H9 (cell line): ENCODE data around the gene ZNF2. TPM values are rescaled to one million over a fixed set of nuclear protein-coding genes. Genes with fewer than 3 reads are reported as not detected.

Source experiments
- DNase-seq: peaks from one replicate; pipeline ENCODE4 v3.0.0-alpha.2; 2017
- H2AFZ ChIP-seq: one replicate; pipeline ENCODE4 v1.6.1; 2013; ENCODE audit warnings: mild to moderate bottlenecking, low read length, control low read depth, moderate library complexity
- H2AK5ac ChIP-seq: 2 replicates; pipeline ENCODE4 v1.6.1; 2013; ENCODE audit warnings: low read length, control low read depth, mixed read lengths; ENCODE audit not compliant: insufficient read length
- H2BK120ac ChIP-seq: one replicate; pipeline ENCODE4 v1.6.1; 2013; ENCODE audit warnings: low read depth, mild to moderate bottlenecking, low read length, control low read depth, inconsistent platforms; ENCODE audit not compliant: poor library complexity, severe bottlenecking
- H2BK12ac ChIP-seq: 2 replicates; pipeline ENCODE4 v1.6.1; 2013; ENCODE audit warnings: low read length, control low read depth, mixed read lengths, low read depth; ENCODE audit not compliant: insufficient read length
- H2BK15ac ChIP-seq: 2 replicates; pipeline ENCODE4 v1.6.1; 2013; ENCODE audit warnings: low read depth, low read length, control low read depth
- H2BK20ac ChIP-seq: one replicate; pipeline ENCODE4 v1.6.1; 2013; ENCODE audit warnings: low read depth, mild to moderate bottlenecking, low read length, control low read depth, inconsistent platforms; ENCODE audit not compliant: poor library complexity, severe bottlenecking
- H2BK5ac ChIP-seq: 2 replicates; pipeline ENCODE4 v1.6.1; 2013; ENCODE audit warnings: low read length, control low read depth, mixed read lengths; ENCODE audit not compliant: insufficient read length
- H3K14ac ChIP-seq: 2 replicates; pipeline ENCODE4 v1.6.1; 2013; ENCODE audit warnings: low read length, control low read depth; ENCODE audit not compliant: insufficient read depth
- H3K18ac ChIP-seq: 2 replicates; pipeline ENCODE4 v1.6.1; 2013; ENCODE audit warnings: low read depth, mild to moderate bottlenecking, mixed read lengths, low read length, control low read depth; ENCODE audit not compliant: insufficient read length
- H3K23ac ChIP-seq: 2 replicates; pipeline ENCODE4 v1.6.1; 2013; ENCODE audit warnings: low read length, control low read depth, mixed read lengths, low read depth; ENCODE audit not compliant: insufficient read length
- H3K23me2 ChIP-seq: 2 replicates; pipeline ENCODE4 v1.6.1; 2013; ENCODE audit warnings: low read depth, mild to moderate bottlenecking, mixed read lengths, low read length, control low read depth; ENCODE audit not compliant: insufficient read length, poor library complexity, severe bottlenecking
- H3K27ac ChIP-seq: 2 replicates; pipeline ENCODE4 v1.5.1; 2013; ENCODE audit warnings: low read length, control low read depth, mixed read lengths, low read depth; ENCODE audit not compliant: insufficient read length
- H3K27me3 ChIP-seq: 2 replicates; pipeline ENCODE4 v1.6.1; 2013; ENCODE audit warnings: low read length, control low read depth, inconsistent platforms; ENCODE audit not compliant: insufficient read depth
- H3K4ac ChIP-seq: 2 replicates; pipeline ENCODE4 v1.6.1; 2013; ENCODE audit warnings: low read depth, mild to moderate bottlenecking, control low read depth, inconsistent platforms, low read length, moderate library complexity
- H3K4me1 ChIP-seq: 2 replicates; pipeline ENCODE4 v1.6.1; 2013; ENCODE audit warnings: low read length, control low read depth, inconsistent platforms; ENCODE audit not compliant: insufficient read depth
- H3K4me2 ChIP-seq: 2 replicates; pipeline ENCODE4 v1.6.1; 2013; ENCODE audit warnings: low read length, control low read depth, mixed read lengths; ENCODE audit not compliant: insufficient read length, insufficient read depth
- H3K56ac ChIP-seq: 2 replicates; pipeline ENCODE4 v1.6.1; 2013; ENCODE audit warnings: low read depth, mild to moderate bottlenecking, mixed read lengths, low read length, control low read depth; ENCODE audit not compliant: insufficient read length
- H3K79me1 ChIP-seq: 2 replicates; pipeline ENCODE4 v1.6.1; 2013; ENCODE audit warnings: low read depth, mild to moderate bottlenecking, moderate library complexity, low read length, control low read depth, inconsistent platforms; ENCODE audit not compliant: insufficient read depth, poor library complexity, severe bottlenecking
- H3K79me2 ChIP-seq: 2 replicates; pipeline ENCODE4 v1.6.1; 2013; ENCODE audit warnings: low read length, control low read depth, inconsistent platforms; ENCODE audit not compliant: insufficient read depth
- H3K9ac ChIP-seq: 2 replicates; pipeline ENCODE4 v1.6.1; 2013; ENCODE audit warnings: low read length, control low read depth, mixed read lengths; ENCODE audit not compliant: insufficient read length; ENCODE audit errors: extremely low read depth
- H3K9me3 ChIP-seq: one replicate; pipeline ENCODE4 v1.6.1; 2013; ENCODE audit warnings: low read depth, low read length, inconsistent platforms; ENCODE audit not compliant: control insufficient read depth
- H3T11ph ChIP-seq: one replicate; pipeline ENCODE4 v1.6.1; 2013; ENCODE audit warnings: mild to moderate bottlenecking, low read length, control low read depth, inconsistent platforms
- H4K20me1 ChIP-seq: one replicate; pipeline ENCODE4 v1.6.1; 2013; ENCODE audit not compliant: control insufficient read depth, insufficient read length, insufficient read depth
- H4K5ac ChIP-seq: 2 replicates; pipeline ENCODE4 v1.6.1; 2013; ENCODE audit warnings: low read depth, mild to moderate bottlenecking, mixed read lengths, low read length, control low read depth; ENCODE audit not compliant: insufficient read length
- H4K8ac ChIP-seq: replicated peaks from 2 replicates; pipeline ENCODE4 v1.6.1; 2013; ENCODE audit warnings: low read length, control low read depth, mixed read lengths, low read depth; ENCODE audit not compliant: insufficient read length
- H4K91ac ChIP-seq: 2 replicates; pipeline ENCODE4 v1.6.1; 2013; ENCODE audit warnings: low read depth, mild to moderate bottlenecking, moderate library complexity, mixed read lengths, low read length, control low read depth; ENCODE audit not compliant: insufficient read length
- H3K27ac Mint-ChIP-seq, 3 experiments: 2 replicates in 2 of 3; 3 replicates in 1 of 3; pipeline ENCODE4 v1.8.0; 2020 to 2021; ENCODE audit warnings: mixed read lengths in 3 of 3, mild to moderate bottlenecking in 1 of 3, moderate library complexity in 1 of 3
- H3K27me3 Mint-ChIP-seq: 2 replicates; pipeline ENCODE4 v1.8.0; 2021; ENCODE audit warnings: low read depth, mild to moderate bottlenecking, moderate library complexity, mixed read lengths
- H3K36me3 Mint-ChIP-seq, 3 experiments: 2 replicates in 2 of 3; 3 replicates in 1 of 3; pipeline ENCODE4 v1.8.0; 2020 to 2021; ENCODE audit warnings: low read depth in 3 of 3, mixed read lengths in 3 of 3; ENCODE audit not compliant: insufficient read depth in 1 of 3
- H3K4me1 Mint-ChIP-seq, 2 experiments: 2 replicates each; pipeline ENCODE4 v1.8.0; 2020; ENCODE audit warnings: mixed read lengths in 2 of 2
- H3K4me3 Mint-ChIP-seq, 2 experiments: 2 replicates in 1 of 2; 3 replicates in 1 of 2; pipeline ENCODE4 v1.8.0; 2020 to 2021; ENCODE audit warnings: mild to moderate bottlenecking in 2 of 2, mixed read lengths in 2 of 2, moderate library complexity in 1 of 2
- H3K9me3 Mint-ChIP-seq, 2 experiments: 2 replicates in 1 of 2; 3 replicates in 1 of 2; pipeline ENCODE4 v1.8.0; 2020; ENCODE audit warnings: mild to moderate bottlenecking in 2 of 2, mixed read lengths in 2 of 2, moderate library complexity in 1 of 2
- WGBS: extraction: QIAGEN DNeasy Blood & Tissue Kit; methylation state at CpG from one replicate; pipeline ENCODE4 v1.1.7; 2013; ENCODE audit warnings: missing lambda C conversion rate, low lambda C conversion rate, mixed read lengths; ENCODE audit not compliant: insufficient read length; ENCODE audit errors: extremely low coverage; 5-methylcytosine and 5-hydroxymethylcytosine counted together
- total RNA-seq: library from RNA; stranded (reverse); gene quantifications from 2 replicates; pipeline ENCODE4 v1.2.1, GENCODE V29; 2021
- TF ChIP-seq, protein P1 (sequence below): fragments of 200-600 bp; sonication (generic); conservative IDR thresholded peaks from 3 replicates; pipeline ENCODE4 v1.8.0; 2021; ENCODE audit warnings: antibody characterized with exemption, mild to moderate bottlenecking

The ZNF2 gene
- total RNA-seq, 1 experiment from 2014 or later: 2.2 TPM

DNA sequence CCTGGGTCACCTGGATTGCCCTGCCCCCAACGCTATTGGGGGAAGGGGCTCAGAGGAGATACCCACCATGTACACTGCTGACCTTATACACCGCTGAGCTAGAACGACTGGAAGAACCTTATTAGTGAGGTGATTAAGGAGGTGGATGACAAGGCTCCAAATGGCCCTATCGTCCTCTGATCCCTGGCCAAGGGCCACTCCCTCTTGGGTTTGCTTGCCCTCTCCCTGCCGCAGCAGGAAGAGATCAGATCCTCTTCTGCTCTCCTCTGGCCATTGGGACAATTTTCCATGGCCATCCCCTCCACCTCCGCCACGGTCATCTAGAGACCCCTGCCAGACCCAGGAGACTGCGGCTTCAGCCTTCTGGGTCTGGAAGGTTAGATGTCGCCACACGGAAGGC, 7.2 kb upstream of the ZNF2 start:
- no peak overlapping the region for H3K14ac ChIP-seq
- peak overlapping the region; percentile 49 for H3K4me2 ChIP-seq
- no peak for DNase-seq
- no peak overlapping the region for H2BK20ac ChIP-seq
- H2BK15ac ChIP-seq: no peak overlapping the region
- Mint-ChIP-seq H3K4me3 (peak overlapping the region; percentile 77 to 89), H3K4me1 (peaks cover 6 to 7% of the 10 kb centered on the region in 2 experiments), H3K27ac (no peak overlapping the region), H3K27me3 (peaks cover 12% of the 10 kb centered on the region), H3K36me3 (peaks cover 29 to 36% (median 30%) of the 10 kb centered on the region in 3 experiments), H3K9me3 (peaks cover 3 to 10% of the 10 kb centered on the region in 2 experiments; a peak in 4 of 5 replicates)
- no peak overlapping the region for H3K23ac ChIP-seq
- no peak overlapping the region for H3T11ph ChIP-seq
- H2BK5ac ChIP-seq: no peak overlapping the region
- peaks cover 5% of the 10 kb centered on the region for H3K23me2 ChIP-seq
- no peak overlapping the region for H3K27ac ChIP-seq
- H3K18ac ChIP-seq: no peak overlapping the region
- no peak overlapping the region for H2AK5ac ChIP-seq
- H3K56ac ChIP-seq: no peak overlapping the region
- H2BK12ac ChIP-seq: no peak overlapping the region
- H3K4me1 ChIP-seq: no peaks in the 10 kb centered on the region
- no peak overlapping the region for H2BK120ac ChIP-seq
- TF ChIP-seq, protein P1, sequence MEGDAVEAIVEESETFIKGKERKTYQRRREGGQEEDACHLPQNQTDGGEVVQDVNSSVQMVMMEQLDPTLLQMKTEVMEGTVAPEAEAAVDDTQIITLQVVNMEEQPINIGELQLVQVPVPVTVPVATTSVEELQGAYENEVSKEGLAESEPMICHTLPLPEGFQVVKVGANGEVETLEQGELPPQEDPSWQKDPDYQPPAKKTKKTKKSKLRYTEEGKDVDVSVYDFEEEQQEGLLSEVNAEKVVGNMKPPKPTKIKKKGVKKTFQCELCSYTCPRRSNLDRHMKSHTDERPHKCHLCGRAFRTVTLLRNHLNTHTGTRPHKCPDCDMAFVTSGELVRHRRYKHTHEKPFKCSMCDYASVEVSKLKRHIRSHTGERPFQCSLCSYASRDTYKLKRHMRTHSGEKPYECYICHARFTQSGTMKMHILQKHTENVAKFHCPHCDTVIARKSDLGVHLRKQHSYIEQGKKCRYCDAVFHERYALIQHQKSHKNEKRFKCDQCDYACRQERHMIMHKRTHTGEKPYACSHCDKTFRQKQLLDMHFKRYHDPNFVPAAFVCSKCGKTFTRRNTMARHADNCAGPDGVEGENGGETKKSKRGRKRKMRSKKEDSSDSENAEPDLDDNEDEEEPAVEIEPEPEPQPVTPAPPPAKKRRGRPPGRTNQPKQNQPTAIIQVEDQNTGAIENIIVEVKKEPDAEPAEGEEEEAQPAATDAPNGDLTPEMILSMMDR: no peak
- H3K9me3 ChIP-seq: no peaks in the 10 kb centered on the region
- no peak overlapping the region for H2AFZ ChIP-seq
- no peaks in the 10 kb centered on the region for H3K79me2 ChIP-seq
- H3K27me3 ChIP-seq: no peaks in the 10 kb centered on the region
- H4K91ac ChIP-seq: no peak overlapping the region
- WGBS: no CpG with 5 or more reads among the region's 10 CpGs
- H4K8ac ChIP-seq: no peak overlapping the region
- no peak overlapping the region for H3K4ac ChIP-seq
- no peak overlapping the region for H3K9ac ChIP-seq
- H4K20me1 ChIP-seq: no peaks in the 10 kb centered on the region
- H4K5ac ChIP-seq: no peak overlapping the region
- no peaks in the 10 kb centered on the region for H3K79me1 ChIP-seq
